Pancreas (tissue), 10 donors: ENCODE results near the gene MCEMP1. TPM values are rescaled to one million over a fixed set of nuclear protein-coding genes. Genes with fewer than 3 reads are reported as not detected.
"Not testable (repeated sequence)": the region's sequence is repeated elsewhere in the genome, so short reads cannot be mapped to it uniquely, and the experiment has no call there.

Experiments
- ATAC-seq, 4 donors: fragments of 200-7000 bp; cut with Tn5 transposase; one replicate each; pipeline versions ENCODE4 v1.8.0 to v1.9.1; 2020; ENCODE audit warnings: mild to moderate bottlenecking in 4 of 4, moderate library complexity in 4 of 4
- DNase-seq, 6 donors: peaks; one replicate each; pipeline ENCODE4 v3.0.0-alpha.2; 2020
- FAIRE-seq: peaks from 2 replicates; lab custom pipeline; 2012; peaks lifted over from hg19 to GRCh38; lab: Jason Lieb, UNC
- H3K27ac ChIP-seq, 4 donors: fragments of 200-600 bp; sonication (generic); 1 replicate in 3 of 4; 2 replicates in 1 of 4; pipeline versions ENCODE4 v1.5.0 to v1.8.0; 2020
- H3K27me3 ChIP-seq, 4 donors: fragments of 200-600 bp; one replicate each; pipeline ENCODE4 v1.8.0; 2021
- H3K36me3 ChIP-seq, 3 donors: fragments of 200-600 bp; sonication (generic) in 1 of 3; one replicate each; pipeline versions ENCODE4 v1.5.0 to v1.8.0; 2020 to 2021
- H3K4me1 ChIP-seq, 3 donors: fragments of 200-600 bp; one replicate each; pipeline ENCODE4 v1.8.0; 2021
- H3K4me3 ChIP-seq, 4 donors: fragments of 200-600 bp; sonication (generic) in 2 of 4; one replicate each; pipeline versions ENCODE4 v1.5.0 to v1.8.0; 2020 to 2021
- H3K9me3 ChIP-seq, 4 donors: fragments of 200-600 bp; one replicate each; pipeline ENCODE4 v1.8.0; 2021
- WGBS, 2 donors: extraction: QIAGEN DNeasy Blood & Tissue Kit; methylation state at CpG; one replicate each; pipeline ENCODE4 v1.1.7; 2013; 5-methylcytosine and 5-hydroxymethylcytosine counted together
- intact Hi-C, 3 donors: fragments of 100-400 bp; cut with DNase I; formaldehyde crosslinking; loops; one replicate each; pipeline versions ENCODE4 v1.11.1 to v1.14.2; 2022
- polyA plus RNA-seq, 2 donors: library from polyadenylated mRNA; stranded (reverse); fragments of 200-250 nt; gene quantifications; one replicate each; pipeline ENCODE4 v1.2.3, GENCODE V29; 2013
- total RNA-seq, 6 donors: library from RNA; stranded (reverse); fragmentation: NEBNext Ultra II Directional in 4 of 6; extraction: Animal tissue kit (Norgen Biotek cat#: 25700) in 4 of 6; gene quantifications; one replicate each; pipeline versions ENCODE4 v1.2.1 to v1.2.4, GENCODE V29; 2021 to 2023
- TF ChIP-seq, protein P1 (sequence below), 4 donors: fragments of 200-600 bp; sonication (generic) in 3 of 4; IDR thresholded peaks; one replicate each; pipeline versions ENCODE4 v1.5.0 to v1.8.0; 2021; ENCODE audit warnings: antibody characterized with exemption in 4 of 4
- donor health status: healthy with polysubstance abuse.
- donor health status: DM: no; HTN: no; CAD: no; lungs with moderate emphysema.
- donor health status: DM: no; HTN: no; CAD: no.
- donor health status: control.
- donor health status: control.
- donor health status: Bipolar disorder and iron deficiency.
- donor health status: DM: yes; HTN: yes; CAD: no.
- donor health status: DM: no; HTN: no; CAD: no.
- donor health status: DM: no; HTN: no; CAD: no.
- donor health status: DM: yes; HTN: yes; CAD: no.

Gene MCEMP1
- total and polyA plus RNA-seq, 8 donors: 0.16 to 1.5 (median 0.39) TPM; not detected in 2

DNA sequence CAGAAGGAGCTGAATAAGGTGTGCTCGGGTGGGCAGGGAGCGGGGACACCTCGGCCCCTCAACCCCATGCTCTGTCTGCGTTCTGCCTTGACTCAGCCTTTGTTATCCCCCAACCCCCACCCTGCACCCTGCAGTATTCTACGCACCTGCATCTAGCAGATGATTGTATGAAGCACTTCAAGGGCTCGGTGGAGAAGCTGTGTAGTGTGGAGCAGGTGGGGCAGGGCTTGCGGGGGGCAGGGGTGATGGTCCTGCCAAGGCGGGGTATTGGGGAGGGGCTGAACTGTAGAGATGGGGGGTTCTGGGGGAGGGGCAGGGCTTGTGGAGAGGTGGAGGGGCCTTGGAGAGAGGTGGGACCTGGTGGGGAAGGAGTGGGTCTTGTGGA, 33.9 kb upstream of the MCEMP1 start:
- H3K36me3 ChIP-seq: no peaks in the 10 kb centered on the region
- no peak overlapping the region for H3K4me3 ChIP-seq
- TF ChIP-seq, protein P1, sequence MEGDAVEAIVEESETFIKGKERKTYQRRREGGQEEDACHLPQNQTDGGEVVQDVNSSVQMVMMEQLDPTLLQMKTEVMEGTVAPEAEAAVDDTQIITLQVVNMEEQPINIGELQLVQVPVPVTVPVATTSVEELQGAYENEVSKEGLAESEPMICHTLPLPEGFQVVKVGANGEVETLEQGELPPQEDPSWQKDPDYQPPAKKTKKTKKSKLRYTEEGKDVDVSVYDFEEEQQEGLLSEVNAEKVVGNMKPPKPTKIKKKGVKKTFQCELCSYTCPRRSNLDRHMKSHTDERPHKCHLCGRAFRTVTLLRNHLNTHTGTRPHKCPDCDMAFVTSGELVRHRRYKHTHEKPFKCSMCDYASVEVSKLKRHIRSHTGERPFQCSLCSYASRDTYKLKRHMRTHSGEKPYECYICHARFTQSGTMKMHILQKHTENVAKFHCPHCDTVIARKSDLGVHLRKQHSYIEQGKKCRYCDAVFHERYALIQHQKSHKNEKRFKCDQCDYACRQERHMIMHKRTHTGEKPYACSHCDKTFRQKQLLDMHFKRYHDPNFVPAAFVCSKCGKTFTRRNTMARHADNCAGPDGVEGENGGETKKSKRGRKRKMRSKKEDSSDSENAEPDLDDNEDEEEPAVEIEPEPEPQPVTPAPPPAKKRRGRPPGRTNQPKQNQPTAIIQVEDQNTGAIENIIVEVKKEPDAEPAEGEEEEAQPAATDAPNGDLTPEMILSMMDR (IDR thresholded peaks at IDR 0.05): no peak
- ATAC-seq: no peak
- H3K27ac ChIP-seq: no peak overlapping the region
- no peaks in the 10 kb centered on the region for H3K27me3 ChIP-seq
- FAIRE-seq: no peak
- no peak for DNase-seq
- WGBS, 2 donors: 97 to 98% methylated on average over 8 of the region's 8 CpGs
- no peaks in the 10 kb centered on the region for H3K4me1 ChIP-seq
- intact Hi-C loops: no loop called here
- no peaks in the 10 kb centered on the region for H3K9me3 ChIP-seq

DNA sequence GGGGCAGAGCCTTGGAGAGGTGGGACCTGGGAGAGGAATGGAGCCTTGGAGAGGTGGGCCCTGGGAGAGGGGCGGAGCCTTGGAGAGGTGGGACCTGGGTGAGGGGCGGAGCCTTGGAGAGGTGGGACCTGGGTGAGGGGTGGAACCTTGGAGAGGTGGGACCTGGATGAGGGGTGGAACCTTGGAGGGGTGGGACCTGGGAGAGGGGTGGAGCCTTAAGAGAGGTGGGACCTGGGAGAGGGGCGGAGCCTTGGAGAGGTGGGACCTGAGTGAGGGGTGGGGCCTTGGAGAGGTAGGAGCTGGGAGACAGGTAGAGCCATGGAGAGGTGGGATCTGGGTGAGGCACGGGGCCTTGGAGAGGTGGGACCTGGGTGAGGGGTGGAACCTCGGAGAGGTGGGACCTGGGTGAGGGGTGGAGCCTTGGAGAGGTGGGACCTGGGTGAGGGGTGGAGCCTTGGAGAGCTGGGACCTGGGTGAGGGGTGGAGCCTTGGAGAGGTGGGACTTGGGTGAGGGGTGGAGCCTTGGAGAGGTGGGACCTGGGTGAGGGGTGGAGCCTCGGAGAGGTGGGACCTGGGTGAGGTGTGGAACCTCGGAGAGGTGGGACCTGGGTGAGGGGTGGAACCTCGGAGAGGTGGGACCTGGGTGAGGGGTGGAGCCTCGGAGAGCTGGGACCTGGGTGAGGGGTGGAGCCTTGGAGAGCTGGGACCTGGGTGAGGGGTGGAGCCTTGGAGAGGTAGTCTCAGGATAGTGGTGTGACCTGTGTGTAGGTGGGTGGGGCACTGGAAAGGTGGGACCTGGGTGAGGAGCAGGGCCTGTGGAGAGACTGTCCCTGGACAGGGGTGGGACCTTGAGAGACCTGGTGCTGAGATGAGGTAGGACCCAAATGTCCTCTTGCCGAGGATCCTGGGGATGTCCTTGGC, 33.0 kb upstream of the MCEMP1 start:
- 46 to 91% methylated on average over 9 to 10 of the region's 10 CpGs for WGBS, 2 donors
- H3K36me3 ChIP-seq, ATAC-seq, intact Hi-C loops, H3K27ac ChIP-seq, H3K4me3 ChIP-seq, H3K4me1 ChIP-seq, FAIRE-seq, H3K27me3 ChIP-seq, H3K9me3 ChIP-seq: not testable (repeated sequence)
- DNase-seq: peak in 4 of 6 donors; percentile 29 to 68 (median 56)

DNA sequence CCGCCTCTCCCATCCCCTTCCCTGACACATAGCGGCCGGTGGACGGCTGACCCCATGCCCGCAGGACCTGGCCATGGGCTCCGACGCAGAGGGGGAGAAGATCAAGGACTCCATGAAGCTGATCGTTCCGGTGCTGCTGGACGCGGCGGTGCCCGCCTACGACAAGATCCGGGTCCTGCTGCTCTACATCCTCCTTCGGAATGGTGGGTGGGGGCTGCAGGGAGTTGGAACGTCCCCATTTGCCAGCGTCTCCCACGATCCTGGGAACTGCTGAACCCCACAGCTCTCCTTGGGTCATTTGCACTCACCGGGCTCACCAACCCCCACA, 32.4 kb upstream of the MCEMP1 start:
- DNase-seq: peak in 2 of 6 donors; percentile 19 to 67
- no peak for FAIRE-seq
- no peaks in the 10 kb centered on the region for H3K36me3 ChIP-seq
- ATAC-seq: no peak
- WGBS, 2 donors: 95 to 98% methylated on average over 14 to 20 of the region's 20 CpGs
- intact Hi-C loops: no loop called here
- no peaks in the 10 kb centered on the region for H3K27me3 ChIP-seq
- no peak overlapping the region for H3K4me3 ChIP-seq
- no peaks in the 10 kb centered on the region for H3K9me3 ChIP-seq
- H3K27ac ChIP-seq: no peak overlapping the region
- TF ChIP-seq, protein P1 (IDR thresholded peaks at IDR 0.05): no peak
- no peaks in the 10 kb centered on the region for H3K4me1 ChIP-seq

DNA sequence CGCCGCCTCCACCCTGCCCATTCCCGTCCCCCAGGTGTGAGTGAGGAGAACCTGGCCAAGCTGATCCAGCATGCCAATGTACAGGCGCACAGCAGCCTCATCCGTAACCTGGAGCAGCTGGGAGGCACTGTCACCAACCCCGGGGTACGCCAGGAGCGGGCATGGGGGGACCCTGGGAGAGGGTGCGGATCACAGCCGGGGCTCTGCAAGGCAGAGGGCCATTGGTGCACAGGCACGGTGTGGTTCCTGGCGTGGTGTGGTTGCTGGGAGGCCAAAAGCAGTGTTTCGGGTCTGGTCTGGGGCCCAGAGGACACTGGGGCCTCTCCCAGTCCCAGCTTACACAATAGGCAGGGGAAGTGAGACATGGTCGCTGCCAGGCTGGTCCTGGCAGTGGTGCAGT, 31.7 kb upstream of the MCEMP1 start:
- 92 to 96% methylated on average over 14 of the region's 14 CpGs for WGBS, 2 donors
- Histone ChIP-seq H3K4me1 (no peaks in the 10 kb centered on the region), H3K27ac (no peak overlapping the region), H3K27me3 (no peaks in the 10 kb centered on the region), H3K4me3 (no peak overlapping the region), H3K36me3 (no peaks in the 10 kb centered on the region), H3K9me3 (no peaks in the 10 kb centered on the region)
- TF ChIP-seq, protein P1 (IDR thresholded peaks at IDR 0.05): no peak
- FAIRE-seq (no peak), ATAC-seq (no peak), DNase-seq (peak in 1 of 6 donors; percentile 66)
- intact Hi-C loops: no loop called here

DNA sequence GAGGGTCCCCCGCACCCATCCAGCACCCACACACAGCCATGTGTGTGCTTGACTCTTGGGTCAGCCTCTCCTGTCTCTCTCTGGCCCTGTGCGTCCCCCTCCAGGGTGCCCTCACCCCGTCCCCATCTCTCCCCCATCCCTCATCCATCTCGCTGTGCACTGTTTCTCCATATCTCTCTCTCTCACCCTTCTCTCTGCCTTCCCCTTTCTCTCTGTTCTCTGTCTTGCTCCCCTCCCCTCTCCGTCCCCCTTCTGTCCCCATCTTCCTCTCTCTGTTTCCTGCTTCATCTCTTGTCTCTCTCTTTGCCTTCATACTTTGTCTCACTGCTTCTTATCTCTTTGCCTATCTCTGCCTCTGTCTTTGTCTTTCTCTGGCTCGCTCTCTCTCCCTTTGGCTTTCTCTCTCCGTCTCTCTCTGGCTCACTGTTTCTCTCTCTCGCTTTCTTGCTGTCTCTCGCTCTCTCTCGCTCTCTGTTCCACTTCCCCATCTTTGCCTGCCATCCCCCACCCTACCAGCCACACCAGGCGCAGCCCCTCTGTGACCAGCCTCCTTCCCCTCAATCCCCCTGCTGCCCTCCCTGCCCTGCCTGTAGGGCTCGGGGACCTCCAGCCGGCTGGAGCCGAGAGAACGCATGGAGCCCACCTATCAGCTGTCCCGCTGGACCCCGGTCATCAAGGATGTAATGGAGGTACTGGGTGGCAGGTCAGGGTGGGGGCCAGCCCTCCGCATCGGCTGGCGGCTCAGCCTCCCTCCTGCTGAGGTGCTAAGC, 31.0 kb upstream of the MCEMP1 start:
- TF ChIP-seq, protein P1 (IDR thresholded peaks at IDR 0.05): no peak
- FAIRE-seq (no peak), ATAC-seq (no peak), DNase-seq (peak in 1 of 6 donors; percentile 52)
- H3K27me3 ChIP-seq: no peaks in the 10 kb centered on the region
- no peak overlapping the region for H3K4me3 ChIP-seq
- 88% methylated on average over 20 of the region's 20 CpGs for WGBS, 2 donors
- intact Hi-C loops: no loop called here
- H3K9me3 ChIP-seq: no peaks in the 10 kb centered on the region
- no peak overlapping the region for H3K27ac ChIP-seq
- no peaks in the 10 kb centered on the region for H3K4me1 ChIP-seq
- no peaks in the 10 kb centered on the region for H3K36me3 ChIP-seq
